OCI-LY1 (cell line): ENCODE results near the gene EBF3.

ENCODE experiments used
- H2AFZ ChIP-seq: fragments of 200-600 bp; sonication (generic), shearing (Covaris generic); 2 replicates; pipeline ENCODE4 v1.6.0; 2014; ENCODE audit warnings: antibody characterized with exemption, mild to moderate bottlenecking, low read length
- H3F3A ChIP-seq: fragments of 200-600 bp; sonication (generic), shearing (Covaris generic); 2 replicates; pipeline ENCODE4 v1.6.0; 2014; ENCODE audit warnings: mild to moderate bottlenecking, antibody characterized with exemption, low read length, moderate library complexity; ENCODE audit not compliant: insufficient read depth
- H3K27ac ChIP-seq: fragments of 200-600 bp; sonication (generic); 2 replicates; pipeline ENCODE4 v1.5.1; 2014; ENCODE audit warnings: low read length, mixed run types, mild to moderate bottlenecking, low read depth; ENCODE audit not compliant: poor library complexity, severe bottlenecking
- H3K27me3 ChIP-seq: fragments of 200-600 bp; sonication (generic); 2 replicates; pipeline ENCODE4 v1.6.0; 2014; ENCODE audit warnings: antibody characterized with exemption, mild to moderate bottlenecking, low read length, moderate library complexity; ENCODE audit not compliant: insufficient read depth
- H3K36me3 ChIP-seq: fragments of 200-600 bp; sonication (generic); 2 replicates; pipeline ENCODE4 v1.6.1; 2014; ENCODE audit warnings: mild to moderate bottlenecking, antibody characterized with exemption, low read length, moderate library complexity, mixed read lengths; ENCODE audit not compliant: insufficient read depth
- H3K4me1 ChIP-seq: fragments of 200-600 bp; sonication (generic); 2 replicates; pipeline ENCODE4 v1.5.1; 2014; ENCODE audit warnings: mild to moderate bottlenecking, low read length, moderate library complexity; ENCODE audit not compliant: insufficient read depth, severe bottlenecking
- H3K4me2 ChIP-seq: fragments of 200-600 bp; sonication (generic), shearing (Covaris generic); 2 replicates; pipeline ENCODE4 v1.6.1; 2014; ENCODE audit warnings: low read length
- H3K4me3 ChIP-seq: fragments of 200-600 bp; sonication (generic); 2 replicates; pipeline ENCODE4 v1.5.1; 2014; ENCODE audit warnings: low read length, low read depth, mild to moderate bottlenecking, mixed read lengths; ENCODE audit not compliant: poor library complexity, severe bottlenecking
- H3K79me2 ChIP-seq: fragments of 200-600 bp; shearing (Covaris generic); 2 replicates; pipeline ENCODE4 v1.6.1; 2016; ENCODE audit warnings: mixed run types, low read length, mixed read lengths; ENCODE audit not compliant: insufficient read depth
- H3K9ac ChIP-seq: fragments of 200-600 bp; sonication (generic), shearing (Covaris generic); 2 replicates; pipeline ENCODE4 v1.6.1; 2014; ENCODE audit warnings: mild to moderate bottlenecking, low read length, mixed read lengths
- H3K9me2 ChIP-seq: fragments of 200-600 bp; sonication (generic), shearing (Covaris generic); 2 replicates; pipeline ENCODE4 v1.6.1; 2014; ENCODE audit warnings: low read depth, mild to moderate bottlenecking, low read length, mixed read lengths
- H3K9me3 ChIP-seq: fragments of 200-600 bp; shearing (Covaris generic); 2 replicates; pipeline ENCODE4 v1.6.1; 2014; ENCODE audit warnings: low read length, mixed read lengths
- H4K20me1 ChIP-seq: fragments of 200-600 bp; sonication (generic), shearing (Covaris generic); 2 replicates; pipeline ENCODE4 v1.6.0; 2016; ENCODE audit warnings: mild to moderate bottlenecking, low read length; ENCODE audit not compliant: insufficient read depth
- EZH2 ChIP-seq: fragments of 200-600 bp; sonication (generic), shearing (Covaris generic); IDR thresholded peaks from 2 replicates; pipeline ENCODE4 v1.8.0; 2017; ENCODE audit warnings: borderline replicate concordance, mixed run types, mild to moderate bottlenecking, antibody characterized with exemption, low read length, moderate library complexity, mixed read lengths
- TF ChIP-seq, protein P1 (sequence below): fragments of 200-600 bp; sonication (generic), shearing (Covaris generic); IDR thresholded peaks from 2 replicates; pipeline ENCODE4 v1.5.1; 2017; ENCODE audit warnings: mild to moderate bottlenecking, antibody characterized with exemption, low read length, moderate library complexity, mixed read lengths

The EBF3 gene

DNA sequence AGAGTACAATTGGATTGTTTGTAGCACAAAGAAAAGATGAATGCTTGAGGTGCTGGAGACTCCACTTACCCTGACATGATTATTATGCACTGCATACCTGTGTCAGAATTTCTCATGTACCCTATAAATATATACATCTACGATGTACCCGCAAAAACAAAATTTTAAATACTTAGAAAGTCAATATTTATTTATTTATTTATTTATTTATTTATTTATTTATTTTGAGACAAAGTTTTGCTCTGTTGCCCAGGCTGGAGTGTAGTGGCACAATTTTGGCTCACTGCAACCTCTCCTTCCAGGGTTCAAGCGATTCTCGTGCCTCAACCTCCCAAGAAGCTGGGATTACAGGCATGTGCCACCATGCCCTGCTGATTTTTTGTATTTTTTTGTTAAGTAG is 35.1 kb upstream of the EBF3 start:
- TF ChIP-seq, protein P1, sequence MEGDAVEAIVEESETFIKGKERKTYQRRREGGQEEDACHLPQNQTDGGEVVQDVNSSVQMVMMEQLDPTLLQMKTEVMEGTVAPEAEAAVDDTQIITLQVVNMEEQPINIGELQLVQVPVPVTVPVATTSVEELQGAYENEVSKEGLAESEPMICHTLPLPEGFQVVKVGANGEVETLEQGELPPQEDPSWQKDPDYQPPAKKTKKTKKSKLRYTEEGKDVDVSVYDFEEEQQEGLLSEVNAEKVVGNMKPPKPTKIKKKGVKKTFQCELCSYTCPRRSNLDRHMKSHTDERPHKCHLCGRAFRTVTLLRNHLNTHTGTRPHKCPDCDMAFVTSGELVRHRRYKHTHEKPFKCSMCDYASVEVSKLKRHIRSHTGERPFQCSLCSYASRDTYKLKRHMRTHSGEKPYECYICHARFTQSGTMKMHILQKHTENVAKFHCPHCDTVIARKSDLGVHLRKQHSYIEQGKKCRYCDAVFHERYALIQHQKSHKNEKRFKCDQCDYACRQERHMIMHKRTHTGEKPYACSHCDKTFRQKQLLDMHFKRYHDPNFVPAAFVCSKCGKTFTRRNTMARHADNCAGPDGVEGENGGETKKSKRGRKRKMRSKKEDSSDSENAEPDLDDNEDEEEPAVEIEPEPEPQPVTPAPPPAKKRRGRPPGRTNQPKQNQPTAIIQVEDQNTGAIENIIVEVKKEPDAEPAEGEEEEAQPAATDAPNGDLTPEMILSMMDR, result no peak
- TF ChIP-seq EZH2, result no peak
- H3K9me2 ChIP-seq, result no peaks in the 10 kb centered on the region
- H3K36me3 ChIP-seq, result no peaks in the 10 kb centered on the region
- no peaks in the 10 kb centered on the region for H3F3A ChIP-seq
- H3K27ac ChIP-seq, result no peak overlapping the region
- H3K9ac ChIP-seq, result no peak overlapping the region
- no peak overlapping the region for H3K4me2 ChIP-seq
- H3K27me3 ChIP-seq, result no peaks in the 10 kb centered on the region
- no peaks in the 10 kb centered on the region for H4K20me1 ChIP-seq
- no peak overlapping the region for H2AFZ ChIP-seq
- no peaks in the 10 kb centered on the region for H3K9me3 ChIP-seq
- no peaks in the 10 kb centered on the region for H3K4me1 ChIP-seq
- no peaks in the 10 kb centered on the region for H3K79me2 ChIP-seq
- H3K4me3 ChIP-seq, result no peak overlapping the region

DNA sequence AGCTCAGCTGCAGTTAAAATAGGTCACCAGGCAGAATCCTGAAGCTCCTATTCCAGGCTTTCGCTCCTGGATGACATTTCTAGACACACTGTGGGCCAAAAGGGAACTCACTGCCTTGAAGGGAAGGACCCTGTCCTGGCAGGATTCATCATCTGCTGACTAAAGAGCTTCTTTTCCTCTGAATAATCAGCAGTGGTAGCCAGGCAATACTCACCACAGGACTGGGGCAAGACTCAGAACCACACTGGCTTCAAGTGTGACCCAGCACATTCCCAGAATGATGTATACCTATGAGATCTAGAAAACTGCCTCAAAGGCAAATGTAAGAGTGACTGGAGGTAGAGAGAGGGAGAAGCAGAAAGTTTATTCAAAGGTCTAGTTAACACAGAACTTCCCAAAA is 29.5 kb upstream of the EBF3 start:
- no peaks in the 10 kb centered on the region for H3F3A ChIP-seq
- no peak overlapping the region for H3K4me3 ChIP-seq
- no peak for TF ChIP-seq EZH2
- TF ChIP-seq, protein P1, result no peak
- H3K27me3 ChIP-seq, result no peaks in the 10 kb centered on the region
- no peaks in the 10 kb centered on the region for H3K4me1 ChIP-seq
- H3K9me2 ChIP-seq, result no peaks in the 10 kb centered on the region
- H3K27ac ChIP-seq, result no peak overlapping the region
- no peaks in the 10 kb centered on the region for H3K36me3 ChIP-seq
- no peak overlapping the region for H3K9ac ChIP-seq
- no peak overlapping the region for H2AFZ ChIP-seq
- no peak overlapping the region for H3K4me2 ChIP-seq
- no peaks in the 10 kb centered on the region for H3K9me3 ChIP-seq
- no peaks in the 10 kb centered on the region for H3K79me2 ChIP-seq
- H4K20me1 ChIP-seq, result no peaks in the 10 kb centered on the region

DNA sequence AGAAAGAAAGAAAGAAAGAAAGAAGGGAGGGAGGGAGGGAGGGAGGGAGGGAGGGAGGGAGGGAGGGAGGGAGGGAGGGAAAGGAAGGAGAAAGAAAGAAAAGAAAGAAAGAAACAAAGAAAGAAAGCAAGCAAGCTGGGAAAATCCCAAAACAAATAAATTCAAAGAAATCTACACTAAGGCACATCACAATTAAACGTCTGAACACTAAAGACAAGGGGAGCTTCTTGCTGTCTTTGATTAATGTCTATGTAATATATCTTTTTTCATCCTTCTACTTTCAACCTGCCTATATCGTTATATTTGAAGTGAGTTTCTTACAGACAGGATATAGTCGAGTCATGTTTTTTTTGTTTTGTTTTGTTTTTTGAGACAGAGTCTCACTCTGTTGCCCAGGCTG is 28.3 kb upstream of the EBF3 start:
- Histone ChIP-seq H3K9ac (no peak overlapping the region), H3K4me3 (no peak overlapping the region), H3K79me2 (no peaks in the 10 kb centered on the region), H4K20me1 (no peaks in the 10 kb centered on the region), H3K36me3 (no peaks in the 10 kb centered on the region), H3K9me3 (no peaks in the 10 kb centered on the region), H3K4me2 (no peak overlapping the region), H3K27me3 (no peaks in the 10 kb centered on the region), H3F3A (no peaks in the 10 kb centered on the region), H2AFZ (no peak overlapping the region), H3K4me1 (no peaks in the 10 kb centered on the region), H3K27ac (no peak overlapping the region), H3K9me2 (no peaks in the 10 kb centered on the region)
- TF ChIP-seq, protein P1, result no peak
- TF ChIP-seq EZH2, result no peak
